Common myeloid progenitor, CD34-positive (primary cell): ENCODE measurements around the gene MAP3K9.

Experiments
- CTCF ChIA-PET: fragments of 350-600 bp; sonication (Branson Sonifier 250); formaldehyde crosslinking; loops from one replicate; lab custom pipeline; 2021; ENCODE audit warnings: antibody characterized with exemption; lab: Charles Lee
- POLR2A ChIA-PET: fragments of 350-600 bp; sonication (Branson Sonifier 250); formaldehyde crosslinking; loops from one replicate; lab custom pipeline; 2021; ENCODE audit warnings: antibody characterized with exemption; lab: Charles Lee
- DNase-seq, 3 donors: peaks; one replicate each; pipeline versions ENCODE4 v3.0.0 to v3.0.0-alpha.2; 2013
- H3K27ac ChIP-seq, 2 experiments: 1 replicate in 1 of 2; 2 replicates in 1 of 2; pipeline ENCODE4 v1.7.0; 2013; ENCODE audit warnings: inconsistent platforms in 2 of 2, low read length in 2 of 2, mild to moderate bottlenecking in 2 of 2, low read depth in 1 of 2, moderate library complexity in 1 of 2; ENCODE audit not compliant: severe bottlenecking in 2 of 2, insufficient read depth in 1 of 2, poor library complexity in 1 of 2
- H3K27me3 ChIP-seq, 5 experiments: replicated peaks in 2 of 5; 1 replicate in 3 of 5; 2 replicates in 2 of 5; pipeline versions ENCODE4 v1.6.1 to v1.7.0; 2013; ENCODE audit warnings: low read length in 4 of 5, mild to moderate bottlenecking in 2 of 5, moderate library complexity in 2 of 5, inconsistent platforms in 1 of 5; ENCODE audit not compliant: insufficient read depth in 5 of 5, control insufficient read depth in 4 of 5
- H3K36me3 ChIP-seq, 4 experiments: 1 replicate in 2 of 4; 2 replicates in 2 of 4; pipeline versions ENCODE4 v1.6.1 to v1.7.0; 2013; ENCODE audit warnings: low read length in 3 of 4, control low read depth in 1 of 4, mild to moderate bottlenecking in 1 of 4; ENCODE audit not compliant: control insufficient read depth in 4 of 4, insufficient read depth in 4 of 4
- H3K4me1 ChIP-seq, 4 experiments: 1 replicate in 3 of 4; 2 replicates in 1 of 4; pipeline versions ENCODE4 v1.6.1 to v1.7.1; 2013; ENCODE audit warnings: low read length in 3 of 4, mild to moderate bottlenecking in 3 of 4, control low read depth in 1 of 4, inconsistent platforms in 1 of 4, moderate library complexity in 1 of 4; ENCODE audit not compliant: control insufficient read depth in 4 of 4, insufficient read depth in 4 of 4; ENCODE audit errors: control extremely low read depth in 1 of 4
- H3K4me3 ChIP-seq, 7 experiments: 1 replicate in 4 of 7; 2 replicates in 3 of 7; pipeline versions ENCODE4 v1.5.1 to v1.7.0; 2013; ENCODE audit warnings: mild to moderate bottlenecking in 7 of 7, low read length in 6 of 7, moderate library complexity in 6 of 7, inconsistent platforms in 2 of 7, low read depth in 2 of 7, control low read depth in 1 of 7; ENCODE audit not compliant: insufficient read depth in 4 of 7, control insufficient read depth in 1 of 7; ENCODE audit errors: extremely low read depth in 1 of 7
- H3K9me3 ChIP-seq, 5 experiments: 1 replicate in 4 of 5; 2 replicates in 1 of 5; pipeline versions ENCODE4 v1.6.1 to v1.7.1; 2013; ENCODE audit warnings: low read length in 4 of 5, mild to moderate bottlenecking in 2 of 5, inconsistent platforms in 1 of 5, low read depth in 1 of 5, moderate library complexity in 1 of 5; ENCODE audit not compliant: control insufficient read depth in 4 of 5, insufficient read depth in 2 of 5; ENCODE audit errors: control extremely low read depth in 1 of 5
- WGBS: methylation state at CpG from one replicate; pipeline ENCODE4 v1.1.5; 2013; ENCODE audit not compliant: insufficient coverage; 5-methylcytosine and 5-hydroxymethylcytosine counted together

MAP3K9 gene

GRCh38 chr14:70832561-70833305 is 23.4 kb upstream of the MAP3K9 start:
- Histone ChIP-seq H3K4me3 (no peak overlapping the region), H3K27ac (no peak overlapping the region), H3K36me3 (no peaks in the 10 kb centered on the region), H3K9me3 (peaks cover 2 to 8% (median 3%) of the 10 kb centered on the region in 5 experiments), H3K27me3 (no peaks in the 10 kb centered on the region), H3K4me1 (peaks cover 0 to 5% (median 0%) of the 10 kb centered on the region in 4 experiments)
- WGBS, result 91% methylated on average over 13 of the region's 16 CpGs
- no peak for DNase-seq
- CTCF ChIA-PET, result interaction anchor here (1.7 kb wide), 1 partner anchor 15 kb away, joined by 5 read pairs; no protein-coding TSS in a partner anchor
- POLR2A ChIA-PET, result interaction anchor here (1.2 kb wide), 1 partner anchor 461 kb away, joined by 3 read pairs; no protein-coding TSS in a partner anchor

DNA sequence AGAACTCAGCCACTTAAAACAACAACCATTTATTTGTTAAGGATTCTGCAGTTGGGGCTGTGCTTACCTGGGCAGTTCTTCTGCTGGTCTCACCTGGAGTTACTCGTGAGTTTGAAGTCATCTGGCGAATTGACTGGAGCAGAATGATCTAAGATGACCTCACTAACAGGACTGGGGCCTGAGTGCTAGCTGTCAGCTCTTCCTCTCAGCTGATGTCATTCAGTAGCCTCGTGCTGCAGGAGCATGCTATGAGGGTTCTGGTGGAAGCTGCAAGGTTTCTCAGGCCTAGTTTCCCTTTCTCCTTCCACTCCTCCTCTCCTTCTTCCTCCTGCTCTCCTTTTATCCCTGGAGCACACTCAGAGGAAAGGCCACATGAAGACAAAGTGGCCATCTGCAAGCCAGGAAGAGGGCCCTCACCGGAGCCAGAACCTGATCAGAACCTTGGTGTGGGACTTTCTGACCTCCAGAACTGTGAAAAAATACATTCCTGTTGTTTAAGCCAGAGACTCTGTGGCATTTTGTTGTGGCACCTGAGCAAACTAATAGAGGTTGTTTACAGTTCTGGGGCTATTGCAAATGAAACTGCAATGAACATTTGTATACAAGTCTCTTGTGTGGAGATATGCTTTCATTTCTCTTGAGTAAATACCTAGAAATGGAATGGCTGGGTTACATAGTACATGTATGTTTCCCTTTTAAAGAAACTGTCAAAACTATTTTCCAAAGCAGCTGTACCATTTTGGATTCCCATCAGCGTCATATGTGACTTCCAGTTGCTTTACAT is 21.9 kb upstream of the MAP3K9 start:
- no peaks in the 10 kb centered on the region for H3K36me3 ChIP-seq
- H3K4me1 ChIP-seq, result peaks cover 0 to 5% (median 0%) of the 10 kb centered on the region in 4 experiments
- H3K27me3 ChIP-seq, result no peaks in the 10 kb centered on the region
- ChIA-PET CTCF (interaction anchor here (2.2 kb wide), 1 partner anchor 14 kb away, joined by 6 read pairs; no protein-coding TSS in a partner anchor), POLR2A (interaction anchor here (1.2 kb wide), 1 partner anchor 459 kb away, joined by 3 read pairs; no protein-coding TSS in a partner anchor)
- no peak for DNase-seq
- H3K4me3 ChIP-seq, result no peak overlapping the region
- no peak overlapping the region for H3K27ac ChIP-seq
- H3K9me3 ChIP-seq, result peaks cover 0 to 6% (median 2%) of the 10 kb centered on the region in 5 experiments
- 73% methylated on average over 5 of the region's 5 CpGs for WGBS

DNA sequence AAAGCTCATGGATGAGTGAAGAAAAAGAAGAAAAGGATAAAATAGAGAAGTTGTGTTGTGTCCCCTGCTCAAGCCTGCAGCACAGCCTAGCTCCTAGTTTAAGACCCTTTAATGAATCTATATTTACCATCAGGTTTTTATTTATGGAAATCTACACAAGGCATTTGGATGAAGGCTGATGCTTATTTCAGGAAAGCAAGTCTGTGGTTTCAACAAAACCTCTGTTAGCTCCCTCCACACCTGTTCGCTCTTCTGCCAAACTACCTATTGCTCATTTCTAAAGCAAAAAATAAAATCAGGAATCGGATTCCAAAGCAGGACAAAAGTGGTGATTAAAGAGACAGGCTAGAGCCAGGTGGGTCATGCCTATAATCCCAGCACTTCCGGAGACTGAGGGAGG is 18.9 kb upstream of the MAP3K9 start:
- Histone ChIP-seq H3K36me3 (no peaks in the 10 kb centered on the region), H3K4me1 (peaks cover 0 to 6% (median 0%) of the 10 kb centered on the region in 4 experiments), H3K4me3 (no peak overlapping the region), H3K9me3 (no peaks in the 10 kb centered on the region), H3K27ac (no peak overlapping the region), H3K27me3 (peaks cover 0 to 12% (median 7%) of the 10 kb centered on the region in 5 experiments)
- 100% methylated on average over 1 of the region's 3 CpGs for WGBS
- DNase-seq, result no peak
- ChIA-PET CTCF (interaction anchor here (0.8 to 1.5 kb wide), 4 partner anchors 8 to 79 kb away, joined by 3 to 5 read pairs (median 3); partner anchors contain the start of gene PCNX1), POLR2A (no interaction called here)

DNA sequence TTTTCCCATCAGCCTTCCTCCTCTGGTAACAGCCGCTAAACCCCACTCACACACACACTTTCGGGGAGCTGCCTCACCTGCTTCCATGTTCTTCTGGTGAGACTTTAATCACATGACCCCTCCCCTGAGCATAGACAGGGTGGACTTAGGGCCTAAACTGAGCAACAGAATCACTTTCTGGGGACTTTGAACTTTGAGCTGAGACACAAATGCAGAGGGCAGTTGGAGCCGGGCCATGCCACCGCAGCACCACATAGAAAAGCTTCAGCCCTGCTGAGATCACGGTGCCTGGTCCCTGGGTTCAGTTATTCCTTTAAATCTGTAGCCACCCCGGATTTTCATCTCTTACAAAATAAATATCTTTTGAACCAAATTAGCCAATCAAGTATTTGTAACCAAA is 18.4 kb upstream of the MAP3K9 start:
- 95% methylated on average over 6 of the region's 6 CpGs for WGBS
- peaks cover 0 to 11% (median 4%) of the 10 kb centered on the region in 4 experiments for H3K4me1 ChIP-seq

GRCh38 chr14:70827347-70827746 is 18.0 kb upstream of the MAP3K9 start:
- ChIA-PET POLR2A (no interaction called here), CTCF (interaction anchor here (1.1 to 1.5 kb wide), 4 partner anchors 9 to 80 kb away, joined by 3 to 5 read pairs (median 4); partner anchors contain the start of gene PCNX1)
- H3K4me1 ChIP-seq, result peaks cover 0 to 10% (median 8%) of the 10 kb centered on the region in 4 experiments
- no peaks in the 10 kb centered on the region for H3K9me3 ChIP-seq
- DNase-seq, result peak in 1 of 3 donors; percentile 13
- H3K4me3 ChIP-seq, result no peak overlapping the region
- no peak overlapping the region for H3K27ac ChIP-seq
- H3K27me3 ChIP-seq, result peaks cover 0 to 21% (median 7%) of the 10 kb centered on the region in 5 experiments
- no peaks in the 10 kb centered on the region for H3K36me3 ChIP-seq

More for the DNA sequence above, 18.4 kb upstream of the MAP3K9 start:
- peaks cover 0 to 17% (median 7%) of the 10 kb centered on the region in 5 experiments for H3K27me3 ChIP-seq
- H3K4me3 ChIP-seq, result no peak overlapping the region
- H3K36me3 ChIP-seq, result no peaks in the 10 kb centered on the region
- POLR2A ChIA-PET, result no interaction called here
- no peak overlapping the region for H3K27ac ChIP-seq
- CTCF ChIA-PET, result interaction anchor here (0.8 to 1.5 kb wide), 5 partner anchors 8 to 80 kb away, joined by 3 to 5 read pairs (median 3); partner anchors contain the start of gene PCNX1
- no peak for DNase-seq
- no peaks in the 10 kb centered on the region for H3K9me3 ChIP-seq

DNA sequence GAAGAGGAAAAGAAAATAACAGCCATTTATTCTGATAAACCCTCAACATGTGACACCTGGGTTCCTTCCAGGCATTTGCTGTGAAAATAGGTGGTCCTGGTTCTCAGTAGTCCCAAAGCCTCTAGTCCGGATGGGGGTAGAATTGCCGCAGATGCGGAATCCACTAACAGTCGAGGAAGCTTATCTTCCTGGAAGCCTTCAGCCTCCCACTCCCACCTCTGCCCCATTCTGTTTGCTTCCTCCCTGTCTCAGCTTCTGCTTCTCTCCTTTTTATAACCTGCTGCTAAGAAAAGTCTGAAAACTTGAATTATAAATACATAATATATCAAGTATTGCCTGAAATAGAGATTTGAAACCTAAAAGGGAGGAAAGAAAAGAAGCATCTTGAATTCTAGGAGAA is 14.0 kb upstream of the MAP3K9 start:
- H3K4me1 ChIP-seq, result peaks cover 0 to 21% (median 18%) of the 10 kb centered on the region in 4 experiments
- CTCF ChIA-PET, result interaction anchor here (0.9 to 1.5 kb wide), 5 partner anchors 18 to 152 kb away, joined by 3 to 4 read pairs (median 3); no protein-coding TSS in a partner anchor
- H3K36me3 ChIP-seq, result no peaks in the 10 kb centered on the region
- POLR2A ChIA-PET, result interaction anchor here (1.4 kb wide), 1 partner anchor 84 kb away, joined by 5 read pairs; the partner anchor contains the start of gene PCNX1
- no peaks in the 10 kb centered on the region for H3K9me3 ChIP-seq
- H3K27ac ChIP-seq, result no peak overlapping the region
- WGBS, result 86% methylated on average over 4 of the region's 4 CpGs
- H3K4me3 ChIP-seq, result no peak overlapping the region
- DNase-seq, result no peak
- H3K27me3 ChIP-seq, result peaks cover 0 to 54% (median 10%) of the 10 kb centered on the region in 5 experiments
